Loucy (cell line): Measurements from ENCODE around the gene C12orf56.
"Not testable (repeated sequence)": the region's sequence is repeated elsewhere in the genome, so short reads cannot be mapped to it uniquely, and the experiment has no call there.

Source experiments
- H2AFZ ChIP-seq: fragments of 200-600 bp; sonication (generic); 2 replicates; pipeline ENCODE4 v1.6.0; 2016; ENCODE audit warnings: antibody characterized with exemption, mild to moderate bottlenecking, low read length, moderate library complexity
- H3F3A ChIP-seq: fragments of 200-600 bp; 2 replicates; pipeline ENCODE4 v1.6.0; 2016; ENCODE audit warnings: antibody characterized with exemption, low read depth, mild to moderate bottlenecking
- H3K27me3 ChIP-seq: fragments of 200-600 bp; sonication (generic); 2 replicates; pipeline ENCODE4 v1.6.1; 2014; ENCODE audit warnings: low read length, mild to moderate bottlenecking; ENCODE audit not compliant: insufficient read depth, poor library complexity, severe bottlenecking
- H3K36me3 ChIP-seq: fragments of 200-600 bp; sonication (generic); 2 replicates; pipeline ENCODE4 v1.6.1; 2016; ENCODE audit warnings: low read length; ENCODE audit not compliant: insufficient read depth
- H3K4me1 ChIP-seq: fragments of 200-600 bp; sonication (generic); 2 replicates; pipeline ENCODE4 v1.5.1; 2014; ENCODE audit warnings: low read length, mild to moderate bottlenecking; ENCODE audit not compliant: insufficient read depth, poor library complexity, severe bottlenecking
- H3K4me2 ChIP-seq: fragments of 200-600 bp; sonication (generic); 2 replicates; pipeline ENCODE4 v1.6.0; 2014; ENCODE audit warnings: antibody characterized with exemption, low read length, low read depth, mild to moderate bottlenecking; ENCODE audit not compliant: poor library complexity, severe bottlenecking
- H3K4me3 ChIP-seq: fragments of 200-600 bp; sonication (generic); 2 replicates; pipeline ENCODE4 v1.5.1; 2014; ENCODE audit warnings: low read length, mild to moderate bottlenecking, mixed read lengths; ENCODE audit not compliant: poor library complexity, severe bottlenecking
- H3K79me2 ChIP-seq: fragments of 200-600 bp; sonication (generic); 2 replicates; pipeline ENCODE4 v1.6.1; 2014; ENCODE audit warnings: low read length; ENCODE audit not compliant: insufficient read depth
- H3K9ac ChIP-seq: fragments of 200-600 bp; sonication (generic); 2 replicates; pipeline ENCODE4 v1.6.0; 2014; ENCODE audit warnings: mild to moderate bottlenecking, low read depth, low read length, moderate library complexity; ENCODE audit not compliant: poor library complexity, severe bottlenecking
- H3K9me2 ChIP-seq: fragments of 200-600 bp; sonication (generic); replicated peaks from 2 replicates; pipeline ENCODE4 v1.6.1; 2016; ENCODE audit warnings: low read depth, low read length, mixed read lengths
- H3K9me3 ChIP-seq: fragments of 200-600 bp; sonication (generic); 2 replicates; pipeline ENCODE4 v1.6.1; 2014; ENCODE audit warnings: mild to moderate bottlenecking, antibody characterized with exemption, low read length, low read depth; ENCODE audit not compliant: insufficient read depth
- H4K20me1 ChIP-seq: fragments of 200-600 bp; sonication (generic); 2 replicates; pipeline ENCODE4 v1.6.0; 2014; ENCODE audit warnings: antibody characterized with exemption, low read length, mild to moderate bottlenecking; ENCODE audit not compliant: insufficient read depth, poor library complexity, severe bottlenecking
- EZH2phosphoT487 ChIP-seq: fragments of 200-600 bp; IDR thresholded peaks from 2 replicates; pipeline ENCODE4 v1.6.1; 2018; ENCODE audit warnings: antibody characterized with exemption, mild to moderate bottlenecking, moderate library complexity, borderline replicate concordance
- TF ChIP-seq, protein P1 (sequence below): fragments of 200-600 bp; sonication (generic); conservative IDR thresholded peaks from 2 replicates; pipeline ENCODE4 v1.5.1; 2014; ENCODE audit warnings: mild to moderate bottlenecking, antibody characterized with exemption, low read length

Gene C12orf56

DNA sequence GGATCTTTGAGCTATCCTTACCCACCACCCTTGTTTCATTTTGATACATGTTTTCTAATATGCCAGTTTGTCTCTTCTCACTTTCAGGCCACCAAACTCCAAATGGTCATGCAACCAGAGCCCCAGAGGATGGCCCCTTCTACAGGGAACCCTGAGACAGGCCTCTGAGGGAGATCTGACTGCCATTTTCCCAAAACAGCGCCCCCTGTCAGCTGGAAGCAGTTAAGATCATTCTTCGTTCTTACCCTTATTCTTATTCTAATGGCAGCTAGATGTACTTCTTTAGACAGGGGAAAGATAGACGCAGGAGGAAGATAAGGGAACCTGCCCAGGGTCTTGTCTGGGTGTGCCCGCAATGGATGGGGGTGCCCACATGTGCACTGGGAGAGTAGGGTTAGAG, 38.4 kb downstream of the C12orf56 start:
- Histone ChIP-seq H3K9me3 (no peaks in the 10 kb centered on the region), H3K4me3 (no peak overlapping the region), H3K79me2 (no peaks in the 10 kb centered on the region), H3K9me2 (no peaks in the 10 kb centered on the region), H3K9ac (no peak overlapping the region), H4K20me1 (no peaks in the 10 kb centered on the region), H2AFZ (no peak overlapping the region), H3K27me3 (no peaks in the 10 kb centered on the region), H3K36me3 (no peaks in the 10 kb centered on the region), H3K4me1 (no peaks in the 10 kb centered on the region), H3F3A (no peaks in the 10 kb centered on the region), H3K4me2 (no peak overlapping the region)
- TF ChIP-seq, protein P1, sequence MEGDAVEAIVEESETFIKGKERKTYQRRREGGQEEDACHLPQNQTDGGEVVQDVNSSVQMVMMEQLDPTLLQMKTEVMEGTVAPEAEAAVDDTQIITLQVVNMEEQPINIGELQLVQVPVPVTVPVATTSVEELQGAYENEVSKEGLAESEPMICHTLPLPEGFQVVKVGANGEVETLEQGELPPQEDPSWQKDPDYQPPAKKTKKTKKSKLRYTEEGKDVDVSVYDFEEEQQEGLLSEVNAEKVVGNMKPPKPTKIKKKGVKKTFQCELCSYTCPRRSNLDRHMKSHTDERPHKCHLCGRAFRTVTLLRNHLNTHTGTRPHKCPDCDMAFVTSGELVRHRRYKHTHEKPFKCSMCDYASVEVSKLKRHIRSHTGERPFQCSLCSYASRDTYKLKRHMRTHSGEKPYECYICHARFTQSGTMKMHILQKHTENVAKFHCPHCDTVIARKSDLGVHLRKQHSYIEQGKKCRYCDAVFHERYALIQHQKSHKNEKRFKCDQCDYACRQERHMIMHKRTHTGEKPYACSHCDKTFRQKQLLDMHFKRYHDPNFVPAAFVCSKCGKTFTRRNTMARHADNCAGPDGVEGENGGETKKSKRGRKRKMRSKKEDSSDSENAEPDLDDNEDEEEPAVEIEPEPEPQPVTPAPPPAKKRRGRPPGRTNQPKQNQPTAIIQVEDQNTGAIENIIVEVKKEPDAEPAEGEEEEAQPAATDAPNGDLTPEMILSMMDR: peak; percentile 27
- no peak for TF ChIP-seq EZH2phosphoT487

DNA sequence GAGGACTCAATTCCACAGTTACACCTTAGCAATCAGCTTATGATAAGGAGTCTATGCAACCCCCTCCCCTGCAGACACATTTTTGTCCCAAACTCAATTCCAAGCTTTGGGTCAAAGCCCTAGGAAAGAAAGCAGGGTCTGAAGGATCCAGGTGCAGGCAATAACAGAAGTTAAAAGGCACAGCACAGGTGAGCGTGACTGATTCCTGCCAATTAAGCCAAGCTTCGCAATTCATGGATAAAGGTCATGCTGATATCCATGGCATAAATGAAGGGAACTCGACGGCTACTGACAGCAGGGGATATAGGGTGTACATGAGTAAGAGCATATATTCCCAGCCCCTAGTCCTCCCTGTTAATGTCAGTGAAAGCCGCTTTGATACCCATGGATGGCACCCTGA, 39.3 kb downstream of the C12orf56 start:
- no peaks in the 10 kb centered on the region for H3K79me2 ChIP-seq
- no peak overlapping the region for H3K9ac ChIP-seq
- no peaks in the 10 kb centered on the region for H3K36me3 ChIP-seq
- H3K4me1 ChIP-seq: no peaks in the 10 kb centered on the region
- no peaks in the 10 kb centered on the region for H3K9me3 ChIP-seq
- H3K27me3 ChIP-seq: no peaks in the 10 kb centered on the region
- H3F3A ChIP-seq: no peaks in the 10 kb centered on the region
- no peak overlapping the region for H3K4me2 ChIP-seq
- H3K9me2 ChIP-seq: no peaks in the 10 kb centered on the region
- H4K20me1 ChIP-seq: no peaks in the 10 kb centered on the region
- no peak overlapping the region for H3K4me3 ChIP-seq
- TF ChIP-seq EZH2phosphoT487: no peak
- TF ChIP-seq, protein P1: no peak
- no peak overlapping the region for H2AFZ ChIP-seq

DNA sequence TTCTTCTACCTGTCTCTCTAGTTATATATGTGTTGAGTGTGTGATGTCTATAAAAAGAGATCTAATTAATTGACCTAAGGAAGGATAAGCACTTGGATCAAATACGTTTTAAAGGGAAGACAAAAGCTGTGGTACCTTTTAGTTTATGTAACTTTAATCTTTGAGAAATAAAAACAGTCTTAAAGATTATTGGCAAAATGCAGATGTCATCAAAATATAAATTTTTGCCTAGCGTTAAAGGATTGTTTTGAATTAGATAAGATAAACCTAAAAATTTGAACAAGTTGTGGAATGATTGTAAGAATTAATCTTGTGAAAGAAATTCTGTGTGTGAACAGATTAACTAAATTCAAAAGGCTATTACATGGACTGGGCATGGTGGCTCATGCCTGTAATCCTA, 42.9 kb downstream of the C12orf56 start:
- TF ChIP-seq EZH2phosphoT487: no peak
- TF ChIP-seq, protein P1: no peak
- Histone ChIP-seq H3K9ac (no peak overlapping the region), H3K36me3 (no peaks in the 10 kb centered on the region)

DNA sequence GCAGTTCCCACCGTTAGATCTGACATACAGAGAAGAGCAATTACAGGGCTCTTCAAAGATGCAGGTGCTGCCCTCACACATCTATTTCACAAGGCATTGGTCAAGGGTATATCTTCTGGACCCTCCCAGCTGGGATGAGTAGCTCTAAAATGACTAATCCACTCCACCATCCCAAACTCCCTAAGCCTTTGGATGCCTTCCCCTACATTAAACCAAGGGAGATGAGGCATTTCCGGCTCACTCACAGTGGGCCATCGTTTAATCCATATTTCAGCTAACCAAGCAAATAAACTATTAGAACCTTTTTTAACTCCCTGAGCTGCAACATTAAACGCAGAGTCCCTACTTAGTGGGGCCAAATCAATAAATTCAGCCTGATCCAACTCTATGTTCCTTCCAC, 45.9 kb downstream of the C12orf56 start:
- H2AFZ ChIP-seq, H3K4me2 ChIP-seq, H3F3A ChIP-seq, H3K9ac ChIP-seq, H3K9me3 ChIP-seq, H4K20me1 ChIP-seq, H3K36me3 ChIP-seq, H3K27me3 ChIP-seq, H3K4me3 ChIP-seq, H3K79me2 ChIP-seq, H3K4me1 ChIP-seq, H3K9me2 ChIP-seq: not testable (repeated sequence)

More for the DNA sequence above, 42.9 kb downstream of the C12orf56 start:
- no peaks in the 10 kb centered on the region for H3K79me2 ChIP-seq
- no peaks in the 10 kb centered on the region for H3K9me3 ChIP-seq
- no peaks in the 10 kb centered on the region for H3K27me3 ChIP-seq
- H3K9me2 ChIP-seq: no peaks in the 10 kb centered on the region
- H3F3A ChIP-seq: no peaks in the 10 kb centered on the region
- H3K4me1 ChIP-seq: no peaks in the 10 kb centered on the region
- no peak overlapping the region for H3K4me3 ChIP-seq
- H3K4me2 ChIP-seq: no peak overlapping the region
- no peak overlapping the region for H2AFZ ChIP-seq
- H4K20me1 ChIP-seq: no peaks in the 10 kb centered on the region

DNA sequence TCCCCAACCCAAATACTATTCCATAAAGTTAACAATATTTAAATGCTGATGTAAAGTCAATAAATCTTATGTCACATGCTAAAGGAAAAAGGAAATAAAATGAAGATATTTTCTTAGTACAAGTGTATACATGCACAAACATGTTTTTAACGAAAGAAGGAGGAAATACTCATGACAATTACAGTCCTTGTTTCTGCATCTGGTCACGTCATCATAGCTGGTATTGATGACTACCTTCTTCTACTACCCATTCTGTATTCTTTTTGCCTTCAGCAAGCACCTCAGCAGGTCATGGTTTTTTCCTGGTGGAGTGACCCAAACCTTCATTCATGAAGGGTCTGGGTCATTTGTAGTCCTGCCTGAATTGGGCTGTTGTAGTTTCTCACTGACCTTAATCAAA, 50.0 kb downstream of the C12orf56 start:
- not testable (repeated sequence) for H3K4me1 ChIP-seq, H3K79me2 ChIP-seq, H3F3A ChIP-seq, H4K20me1 ChIP-seq, H3K36me3 ChIP-seq, H3K4me2 ChIP-seq, H3K4me3 ChIP-seq, H2AFZ ChIP-seq, H3K9me2 ChIP-seq, H3K27me3 ChIP-seq, H3K9me3 ChIP-seq, H3K9ac ChIP-seq
